GM19372 (cell line): ENCODE data around the gene CLEC2L.

Experiments used
- ATAC-seq: cut with Tn5 transposase; IDR thresholded peaks from one replicate; pipeline ENCODE4 v1.9.1; 2021; ENCODE audit warnings: mild to moderate bottlenecking, low read depth, moderate library complexity; ENCODE audit not compliant: unreplicated experiment

CLEC2L gene

DNA sequence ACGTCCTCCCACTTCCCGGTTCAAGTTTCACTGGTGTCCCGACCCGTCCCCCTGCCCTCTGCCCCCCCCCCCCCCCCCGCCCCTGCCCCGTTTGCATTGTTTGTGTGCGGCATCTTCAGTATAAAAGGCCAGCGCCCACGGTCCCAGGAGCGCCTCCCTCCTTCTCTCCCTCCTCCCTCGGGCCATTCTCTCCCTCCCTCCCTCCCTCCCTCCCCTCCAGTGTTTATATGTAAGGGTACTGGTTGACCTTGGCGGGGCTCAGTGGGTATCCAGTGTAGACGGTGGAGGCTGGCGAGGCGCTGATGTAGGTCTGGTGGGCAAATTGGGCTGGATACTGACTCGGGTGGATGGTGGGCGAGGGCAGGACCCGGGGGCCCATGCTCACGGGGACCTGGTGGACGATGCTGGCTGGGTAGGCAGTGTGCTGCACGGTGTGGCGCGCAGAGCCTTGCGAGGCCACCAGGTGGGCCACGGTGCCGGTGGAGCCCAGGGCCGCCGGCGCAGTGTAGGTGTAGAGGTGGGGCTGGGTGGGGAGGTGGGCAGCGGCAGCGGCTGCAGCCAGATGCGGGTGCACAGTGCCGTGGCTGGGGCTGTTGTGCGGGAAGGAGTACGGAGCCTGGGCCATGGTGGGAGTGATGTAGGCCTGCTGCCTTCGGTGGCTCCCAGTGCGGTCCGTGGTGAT is 49.4 kb downstream of the CLEC2L start:
- no peak for ATAC-seq

DNA sequence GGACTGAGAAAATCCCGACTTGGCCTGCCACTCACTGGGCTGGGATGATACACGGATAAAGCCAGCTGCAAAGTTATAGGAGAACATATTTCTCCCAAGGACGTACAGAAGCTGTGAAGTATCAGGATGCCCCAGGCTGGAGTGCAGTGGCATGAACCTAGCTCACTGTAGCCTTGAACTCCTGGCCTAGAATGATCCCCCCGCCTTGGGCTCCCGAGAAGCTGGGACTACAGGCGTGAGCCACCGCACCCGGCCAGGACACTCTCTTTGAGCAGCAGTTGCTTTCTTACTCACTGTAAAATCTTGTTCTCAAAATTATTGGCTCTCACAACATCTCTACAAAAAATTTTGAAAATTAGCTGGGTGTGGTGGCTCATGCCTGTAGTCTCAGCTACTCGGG is 50.4 kb downstream of the CLEC2L start:
- ATAC-seq, result no peak

DNA sequence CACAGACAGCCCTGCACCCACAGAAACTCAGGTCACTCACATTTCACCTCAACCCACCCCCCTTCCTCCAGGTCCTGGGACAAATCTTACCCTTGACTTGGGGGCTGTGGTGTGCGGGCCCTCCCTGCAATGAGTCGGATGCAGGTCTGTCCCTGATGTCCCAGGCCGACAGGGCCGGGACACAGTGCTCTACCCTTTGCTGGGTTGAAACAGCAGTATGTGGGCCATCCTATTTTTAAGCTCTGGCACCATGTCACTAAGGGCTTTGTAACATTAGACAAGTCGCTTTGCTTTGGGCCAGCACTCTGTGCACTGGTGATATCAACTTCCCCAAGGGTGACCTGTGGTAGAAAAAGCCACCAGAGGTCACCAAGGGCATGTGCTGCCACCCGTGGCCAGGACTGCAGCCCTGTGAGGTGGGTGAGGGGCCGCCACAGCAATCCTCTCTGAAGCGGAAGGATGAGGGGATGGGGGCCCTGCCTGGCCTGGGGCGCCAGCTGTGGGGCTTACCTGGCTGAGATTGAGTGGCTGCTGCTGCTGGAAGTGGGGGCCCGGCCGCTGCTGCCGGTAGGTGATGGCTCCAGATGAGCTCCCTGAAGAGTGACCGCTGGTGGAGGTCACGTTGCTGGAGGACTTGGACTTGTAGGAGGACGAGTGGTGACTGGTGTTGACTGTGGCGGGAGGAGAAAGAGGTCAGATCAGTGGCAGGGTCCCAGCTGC is 51.3 kb downstream of the CLEC2L start:
- no peak for ATAC-seq

DNA sequence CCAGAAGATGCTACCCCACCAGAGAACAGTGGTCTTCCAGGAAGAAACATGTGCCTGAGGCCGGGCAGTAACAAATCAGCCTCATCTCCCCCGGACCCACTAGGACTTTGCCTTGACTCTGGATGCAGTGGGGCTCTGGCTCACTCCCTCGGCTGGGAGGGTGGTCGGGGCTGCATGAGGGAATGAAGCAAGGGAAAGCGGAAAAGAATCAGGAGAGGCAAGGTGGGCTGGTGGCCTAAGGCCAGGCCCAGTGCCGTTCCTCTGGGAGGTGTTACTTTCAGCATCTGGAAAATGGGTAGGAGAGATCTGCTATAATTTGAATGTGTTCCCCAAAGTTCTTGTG is 51.8 kb downstream of the CLEC2L start:
- no peak for ATAC-seq

DNA sequence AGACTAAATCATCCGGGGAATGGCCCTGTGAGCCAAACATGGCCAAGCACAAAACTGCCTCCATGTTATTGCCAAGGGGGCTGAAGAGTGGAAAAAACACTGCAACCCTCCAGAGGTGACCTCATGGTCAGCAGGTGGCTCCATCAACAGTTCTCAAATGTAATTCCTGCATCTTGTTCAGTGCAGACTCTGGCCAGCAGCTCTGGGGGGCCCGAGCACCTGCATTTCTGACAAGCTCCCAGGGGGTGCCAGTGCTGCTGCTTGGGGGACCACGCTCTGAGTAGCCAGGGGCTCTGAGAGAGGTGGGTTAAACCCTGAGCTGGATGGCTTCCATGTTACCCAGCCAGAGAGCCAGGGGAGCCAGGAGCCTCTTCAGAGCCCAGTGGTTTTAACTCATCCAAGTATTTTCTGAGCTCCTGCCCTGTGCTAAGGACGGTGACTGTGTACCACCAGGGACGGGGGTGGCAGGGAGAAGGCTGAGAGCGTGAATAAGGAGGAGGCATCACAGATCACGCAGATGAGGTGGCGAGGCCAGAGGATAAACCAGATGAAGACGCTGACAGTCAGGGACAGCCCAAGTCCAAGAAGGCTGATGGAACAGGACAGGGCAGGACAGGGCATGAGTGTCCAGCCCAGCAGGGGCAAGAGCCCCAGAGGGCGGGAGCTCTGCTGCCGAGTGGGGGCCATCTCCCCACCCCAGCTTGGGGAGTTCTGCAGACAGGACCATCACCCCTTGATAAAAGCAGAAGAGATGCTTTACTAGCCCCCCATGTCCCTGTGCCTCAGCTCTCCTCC is 52.9 kb downstream of the CLEC2L start:
- ATAC-seq, result no peak

DNA sequence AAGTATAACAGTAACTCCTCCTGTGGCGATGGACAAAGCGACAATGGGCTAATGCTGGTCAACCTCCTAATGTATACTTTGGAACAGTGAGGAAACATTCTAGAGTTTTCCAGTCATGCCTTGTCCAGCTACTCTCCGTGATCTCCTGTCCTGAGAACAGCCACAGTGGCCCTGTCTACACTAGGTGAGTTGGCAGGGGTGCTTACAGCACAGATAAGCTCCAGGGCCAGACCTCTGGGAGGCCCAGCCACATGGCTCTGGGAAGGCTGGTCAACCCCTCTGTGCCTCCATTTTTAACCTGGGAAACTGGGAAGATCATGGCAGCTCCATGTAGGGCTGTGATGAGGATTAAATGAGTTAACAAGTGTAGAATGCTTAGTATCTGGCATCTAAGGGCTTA is 57.0 kb downstream of the CLEC2L start:
- no peak for ATAC-seq

DNA sequence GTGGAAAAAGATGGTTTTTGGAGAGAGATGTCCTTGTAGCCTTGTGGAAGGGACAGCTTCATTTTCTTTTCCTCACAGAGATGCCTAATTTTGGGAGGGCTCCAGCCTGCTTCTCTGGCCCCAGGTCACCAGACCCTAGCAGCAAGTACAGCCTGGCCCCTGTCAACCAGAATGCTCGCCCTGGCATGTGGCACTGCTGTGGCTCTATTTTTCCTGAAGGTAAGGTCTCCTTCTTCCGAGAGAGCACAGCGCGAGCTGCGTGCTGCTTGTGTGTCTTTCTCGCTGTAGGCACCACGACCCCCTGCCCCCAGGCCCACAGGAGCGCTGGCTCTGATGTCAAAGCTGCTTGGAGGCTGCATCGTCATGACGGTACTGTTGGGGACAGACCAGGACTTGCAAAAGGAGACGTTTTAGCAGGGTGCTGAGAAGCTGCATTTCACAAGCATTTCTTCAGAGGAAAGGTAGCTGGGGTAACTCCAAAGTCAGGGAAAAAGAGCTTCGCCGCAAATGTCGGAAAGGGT is 58.7 kb downstream of the CLEC2L start:
- ATAC-seq, result no peak

DNA sequence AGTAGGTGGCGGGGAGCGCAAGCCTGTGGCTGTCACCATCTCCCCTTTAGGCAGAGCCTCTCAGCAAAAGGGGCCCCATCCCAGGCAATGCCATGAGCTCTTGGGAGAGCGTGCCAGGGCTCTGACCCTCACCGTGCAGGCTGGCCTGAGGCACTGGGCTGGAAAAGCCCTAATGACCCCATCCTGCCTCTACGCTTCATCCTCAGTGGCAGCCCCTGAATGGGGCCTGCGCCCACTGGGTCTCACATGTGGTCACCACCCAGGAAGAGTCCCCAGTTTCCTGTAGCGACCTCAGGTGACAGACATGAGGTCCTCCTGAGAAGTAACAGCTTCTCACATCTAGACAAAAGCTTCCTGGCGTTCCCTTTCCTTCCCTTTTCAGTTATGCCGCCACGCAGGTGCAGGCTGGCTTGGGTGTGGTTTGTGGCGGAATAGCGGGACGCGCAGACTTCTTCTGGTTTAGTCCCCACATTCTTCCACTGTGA is 59.2 kb downstream of the CLEC2L start:
- no peak for ATAC-seq

DNA sequence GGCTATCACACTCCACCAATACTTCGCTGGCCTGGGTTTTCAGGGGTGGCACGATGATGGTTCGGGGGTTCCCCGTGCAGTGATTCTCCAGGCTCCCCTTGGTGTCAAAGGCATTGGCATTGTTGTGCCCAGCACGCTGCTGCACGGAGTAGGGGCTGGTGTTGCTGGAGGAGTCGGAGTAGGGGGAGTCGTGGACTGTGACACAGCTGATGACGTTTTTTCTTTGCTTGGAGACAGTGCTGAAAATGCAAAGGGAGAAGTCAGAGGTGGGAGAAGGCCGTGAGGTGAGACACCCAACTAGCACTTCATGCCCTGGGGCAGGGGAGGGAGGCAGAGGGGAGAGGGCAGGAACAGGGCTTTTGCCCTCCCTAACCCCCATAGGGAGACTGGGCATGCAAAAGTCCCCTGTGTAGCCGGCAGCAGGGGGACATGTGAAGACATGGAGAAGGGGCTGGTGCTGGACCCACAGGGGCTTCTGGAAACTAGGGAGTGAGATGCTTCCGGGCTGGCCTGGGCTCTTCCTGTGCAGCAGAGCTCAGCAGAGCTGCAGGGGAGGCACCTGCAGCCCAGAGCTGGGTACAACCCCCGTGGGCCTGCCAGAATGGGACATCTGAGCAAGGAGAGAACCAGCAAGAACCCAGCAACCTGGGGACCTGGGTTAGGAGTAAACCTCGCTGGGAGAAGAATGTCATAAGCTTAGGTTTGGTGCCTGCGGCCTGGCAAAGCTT is 60.5 kb downstream of the CLEC2L start:
- ATAC-seq, result no peak

DNA sequence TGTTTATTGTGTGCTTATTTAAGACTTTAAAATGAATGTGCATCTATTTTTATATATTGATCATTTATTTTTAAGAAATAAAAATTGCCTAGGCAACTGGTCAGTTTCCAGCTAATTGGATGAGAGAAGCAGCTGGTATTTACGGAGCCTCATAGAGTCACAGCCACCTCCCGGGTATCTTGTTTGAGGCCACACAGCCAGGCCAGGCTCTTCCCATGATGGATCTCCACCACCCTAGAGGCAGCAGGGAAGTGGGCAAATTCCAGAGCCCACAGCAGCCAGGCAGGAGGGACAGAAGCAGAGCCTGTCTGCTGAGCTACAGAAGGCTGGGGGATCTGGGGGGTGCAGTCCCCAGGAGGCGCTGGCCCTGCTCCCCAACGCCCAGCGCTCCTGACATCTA is 61.6 kb downstream of the CLEC2L start:
- ATAC-seq, result no peak

DNA sequence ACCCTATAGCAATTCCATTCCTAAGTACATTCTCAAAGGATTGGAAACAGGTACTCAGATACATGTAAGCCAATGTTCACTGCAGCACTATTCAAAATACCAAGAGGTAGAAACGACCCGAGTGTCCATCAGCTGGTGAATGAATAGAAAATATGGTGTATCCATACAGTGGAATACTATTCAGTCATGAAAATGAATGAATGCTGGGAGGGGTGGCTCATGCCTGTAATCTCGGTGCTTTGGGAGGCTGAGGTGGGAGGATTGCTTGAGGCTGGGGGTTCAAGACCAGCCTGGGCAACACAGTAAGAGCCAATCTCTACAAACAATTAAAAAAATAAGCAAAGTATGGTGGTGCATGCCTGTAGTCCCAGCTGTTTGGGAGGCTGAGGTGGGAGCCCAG is 62.8 kb downstream of the CLEC2L start:
- no peak for ATAC-seq

DNA sequence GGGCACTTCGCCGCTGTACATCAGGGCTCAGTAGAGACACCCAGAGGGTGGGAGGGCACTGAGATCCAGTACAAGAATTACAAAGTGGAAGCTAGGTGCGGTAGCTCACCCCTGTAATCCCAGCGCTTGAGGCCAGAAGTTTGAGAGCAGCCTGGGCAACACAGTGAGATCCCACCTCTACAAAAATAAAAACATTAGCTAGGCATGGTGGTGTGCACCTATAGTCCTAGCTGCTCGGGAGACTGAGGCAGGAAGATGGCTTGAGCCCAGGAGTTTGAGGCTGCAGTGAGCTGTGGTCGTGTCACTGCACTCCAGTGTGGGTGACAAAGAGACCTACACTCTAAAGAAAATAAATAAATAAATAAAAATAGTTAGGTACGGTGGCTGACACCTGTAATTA is 64.0 kb downstream of the CLEC2L start:
- no peak for ATAC-seq

DNA sequence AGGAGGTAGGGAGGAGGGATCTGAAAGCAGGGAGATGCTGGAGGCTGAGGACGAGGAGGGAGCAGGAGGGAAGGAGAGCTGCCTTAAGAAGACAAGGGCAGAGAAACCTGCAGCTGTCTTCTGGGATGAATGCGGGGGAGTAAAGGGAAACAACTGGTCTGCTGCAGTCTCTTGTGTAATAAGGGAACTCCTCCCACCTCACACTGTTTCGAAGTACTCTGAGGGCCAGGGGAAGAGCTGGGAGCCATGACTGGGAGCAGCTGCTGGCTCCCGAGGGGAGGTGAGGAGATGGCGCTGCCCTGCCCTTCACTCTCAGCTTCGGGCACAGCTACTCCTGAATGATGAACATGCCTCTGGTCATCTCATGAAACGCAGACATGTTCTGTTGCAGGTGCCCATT is 65.1 kb downstream of the CLEC2L start:
- no peak for ATAC-seq

DNA sequence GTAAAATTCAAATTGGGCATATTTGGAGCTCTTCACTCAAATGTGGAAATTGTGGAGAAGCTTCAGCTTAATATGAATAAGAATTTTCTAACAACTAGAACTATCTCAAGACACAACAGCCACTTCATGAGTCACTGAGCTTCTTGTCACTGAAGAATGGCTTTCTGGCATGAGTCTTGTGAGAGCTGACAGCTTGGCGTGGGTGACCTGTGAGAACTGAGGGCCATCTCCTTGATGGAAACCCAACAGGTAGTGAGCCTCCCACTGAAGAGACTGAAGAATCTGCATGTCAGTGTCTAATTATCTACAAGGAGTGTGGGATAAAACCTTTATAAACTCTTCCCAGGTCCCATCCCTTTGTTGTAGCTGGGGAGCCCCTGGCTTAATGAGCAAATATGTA is 66.0 kb downstream of the CLEC2L start:
- ATAC-seq, result no peak

DNA sequence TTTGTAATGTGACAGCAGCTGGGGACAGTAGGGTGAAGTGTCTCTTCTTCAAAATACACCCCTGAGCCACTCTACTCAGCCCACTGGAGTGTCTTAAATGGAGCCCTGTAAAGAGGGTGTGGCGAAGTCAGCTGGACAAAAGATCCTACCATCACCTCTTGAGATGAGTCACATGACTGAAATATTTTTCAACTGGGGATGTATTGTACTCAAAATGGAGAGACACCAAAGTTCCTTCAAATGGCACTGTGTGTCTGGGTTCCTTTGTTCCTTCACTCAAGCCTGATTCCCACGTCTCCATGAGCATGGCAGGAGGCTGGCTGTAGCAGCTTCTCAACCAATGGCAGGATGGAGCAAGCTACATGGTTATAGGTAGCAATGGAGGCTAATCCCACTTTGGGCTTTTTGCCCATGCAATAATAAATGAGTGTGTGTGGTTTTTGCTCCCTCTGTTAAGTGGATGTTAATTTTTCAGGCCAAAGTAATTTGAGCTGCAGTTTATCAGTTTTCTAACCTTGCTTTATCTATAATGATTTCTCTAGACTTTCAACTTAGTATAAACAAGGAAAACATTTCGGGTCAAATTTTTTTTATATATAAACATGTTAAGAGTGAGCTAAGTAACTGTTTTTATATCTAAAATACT is 68.2 kb downstream of the CLEC2L start:
- ATAC-seq, result no peak

DNA sequence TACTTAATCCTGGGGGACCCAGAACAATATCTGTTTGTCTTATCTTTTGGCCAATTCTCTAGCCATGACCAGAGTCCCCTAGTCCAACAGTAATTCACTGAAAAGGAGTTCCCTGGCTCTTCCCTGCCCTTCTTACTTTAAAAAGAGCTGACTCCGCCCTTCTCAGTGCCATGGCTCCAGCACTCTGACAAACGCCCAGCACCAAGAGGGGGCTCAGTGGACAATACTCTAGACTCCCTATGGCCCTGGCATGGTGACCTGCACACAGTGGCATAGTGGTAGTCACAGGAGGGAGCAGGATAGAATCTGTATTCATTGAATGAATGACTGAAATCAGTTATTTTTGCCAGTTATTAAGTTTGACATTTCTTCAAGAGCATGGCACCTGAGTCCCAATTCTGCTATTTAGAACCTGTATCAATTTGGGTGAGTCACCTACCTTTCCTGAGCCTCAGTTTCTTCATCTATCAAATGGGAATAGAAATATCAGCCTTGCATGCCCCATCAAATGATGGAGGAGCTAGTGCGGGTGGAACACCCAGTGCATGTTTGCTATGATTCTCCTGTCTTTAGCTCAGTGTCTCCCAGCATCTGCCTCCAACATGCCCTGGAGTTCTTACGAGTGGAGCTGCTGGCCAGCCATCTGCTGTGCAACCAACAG is 69.4 kb downstream of the CLEC2L start:
- no peak for ATAC-seq

DNA sequence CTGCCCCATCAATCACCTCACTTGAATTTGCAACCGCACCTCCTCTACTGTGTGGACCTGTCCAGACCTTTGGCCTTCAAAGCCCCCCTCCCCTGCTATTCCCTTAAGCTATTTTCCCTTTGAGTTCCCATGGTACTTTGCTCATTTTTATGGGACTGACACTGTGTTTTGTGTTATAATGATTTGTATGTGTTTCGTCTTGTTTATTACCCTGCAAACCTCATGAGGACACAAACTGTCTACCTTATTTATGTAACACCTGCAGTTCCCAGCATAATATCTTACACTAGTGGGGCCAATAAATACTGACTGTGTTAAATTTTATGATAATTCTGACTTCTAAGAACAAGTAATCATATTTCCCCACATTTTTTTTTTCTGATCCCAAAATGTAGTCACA is 70.6 kb downstream of the CLEC2L start:
- no peak for ATAC-seq
